Measurements from ENCODE around the gene SSC5D. TPM values are rescaled to one million over a fixed set of nuclear protein-coding genes. Genes with fewer than 3 reads are reported as not detected.

SSC5D gene
- total and polyA plus RNA-seq, 2 experiments from 2014 or later = 0.23 to 0.69 TPM

DNA sequence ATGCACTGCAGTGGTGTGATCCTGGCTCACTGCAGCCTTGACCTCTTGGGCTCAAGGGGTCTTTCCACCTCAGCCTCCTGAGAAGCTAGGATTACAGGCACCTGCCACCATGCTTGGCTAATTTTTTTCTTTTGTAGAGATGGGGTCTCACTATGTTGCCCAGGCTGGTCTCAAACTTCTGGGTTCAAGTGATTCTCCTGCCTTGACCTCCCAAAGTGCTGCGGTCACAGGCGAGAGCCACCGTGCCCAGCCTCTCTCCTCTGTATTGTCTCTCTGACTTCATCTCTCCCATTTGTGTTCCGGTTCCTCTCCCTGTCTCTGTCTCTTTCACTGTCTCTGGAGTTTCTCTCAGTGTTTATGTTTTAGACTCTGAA lies 22.0 kb upstream of the SSC5D start (continued):
- no peak for TF ChIP-seq JUNB (IDR thresholded peaks at IDR 0.05; ENCODE audit: unreplicated experiment)
- no peak for TF ChIP-seq STAT1 (IDR thresholded peaks at IDR 0.05; ENCODE audit: unreplicated experiment)

- Histone ChIP-seq H3K4me3 (no peak overlapping the region), H3K36me3 (ENCODE audit: insufficient read depth) (no peaks in the 10 kb centered on the region), H3K9me2 (ENCODE audit: insufficient read depth) (no peaks in the 10 kb centered on the region), H4K20me1 (replicated peaks; ENCODE audit: insufficient read depth) (no peaks in the 10 kb centered on the region), H3K4me2 (no peak overlapping the region; the same call in 1 of the 2 replicates), H2AFZ (0 out of 2 replicates have a peak overlapping the region, but pooled peaks have one; percentile 29), H3K4me1 (ENCODE audit: insufficient read depth) (peaks cover 12% of the 10 kb centered on the region; the same call in 1 of the 2 replicates), H3K79me2 (replicated peaks; ENCODE audit: insufficient read depth) (no peaks in the 10 kb centered on the region), H3K27me3 (ENCODE audit: insufficient read depth) (no peaks in the 10 kb centered on the region), H3F3A (replicated peaks; ENCODE audit: low read depth) (peaks cover 11% of the 10 kb centered on the region; the same call in 1 of the 2 replicates), H3K27ac (ENCODE audit: low read depth) (no peak overlapping the region)
- no peak overlapping the region for H3K4me3 Mint-ChIP-seq
- H3K9me3 Mint-ChIP-seq = no peaks in the 10 kb centered on the region
- peaks cover 11% of the 10 kb centered on the region for H3K4me1 Mint-ChIP-seq
- no peak for TF ChIP-seq CREB1 (CRISPR knock-in tag; IDR thresholded peaks at IDR 0.05; ENCODE audit: low read depth)
- TF ChIP-seq, protein P1, sequence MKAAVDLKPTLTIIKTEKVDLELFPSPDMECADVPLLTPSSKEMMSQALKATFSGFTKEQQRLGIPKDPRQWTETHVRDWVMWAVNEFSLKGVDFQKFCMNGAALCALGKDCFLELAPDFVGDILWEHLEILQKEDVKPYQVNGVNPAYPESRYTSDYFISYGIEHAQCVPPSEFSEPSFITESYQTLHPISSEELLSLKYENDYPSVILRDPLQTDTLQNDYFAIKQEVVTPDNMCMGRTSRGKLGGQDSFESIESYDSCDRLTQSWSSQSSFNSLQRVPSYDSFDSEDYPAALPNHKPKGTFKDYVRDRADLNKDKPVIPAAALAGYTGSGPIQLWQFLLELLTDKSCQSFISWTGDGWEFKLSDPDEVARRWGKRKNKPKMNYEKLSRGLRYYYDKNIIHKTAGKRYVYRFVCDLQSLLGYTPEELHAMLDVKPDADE (IDR thresholded peaks at IDR 0.05) = no peak
- TF ChIP-seq, protein P2, sequence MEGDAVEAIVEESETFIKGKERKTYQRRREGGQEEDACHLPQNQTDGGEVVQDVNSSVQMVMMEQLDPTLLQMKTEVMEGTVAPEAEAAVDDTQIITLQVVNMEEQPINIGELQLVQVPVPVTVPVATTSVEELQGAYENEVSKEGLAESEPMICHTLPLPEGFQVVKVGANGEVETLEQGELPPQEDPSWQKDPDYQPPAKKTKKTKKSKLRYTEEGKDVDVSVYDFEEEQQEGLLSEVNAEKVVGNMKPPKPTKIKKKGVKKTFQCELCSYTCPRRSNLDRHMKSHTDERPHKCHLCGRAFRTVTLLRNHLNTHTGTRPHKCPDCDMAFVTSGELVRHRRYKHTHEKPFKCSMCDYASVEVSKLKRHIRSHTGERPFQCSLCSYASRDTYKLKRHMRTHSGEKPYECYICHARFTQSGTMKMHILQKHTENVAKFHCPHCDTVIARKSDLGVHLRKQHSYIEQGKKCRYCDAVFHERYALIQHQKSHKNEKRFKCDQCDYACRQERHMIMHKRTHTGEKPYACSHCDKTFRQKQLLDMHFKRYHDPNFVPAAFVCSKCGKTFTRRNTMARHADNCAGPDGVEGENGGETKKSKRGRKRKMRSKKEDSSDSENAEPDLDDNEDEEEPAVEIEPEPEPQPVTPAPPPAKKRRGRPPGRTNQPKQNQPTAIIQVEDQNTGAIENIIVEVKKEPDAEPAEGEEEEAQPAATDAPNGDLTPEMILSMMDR (conservative IDR thresholded peaks at IDR 0.05; ENCODE audit: low read depth in 2 of 2) = peak; percentile 88 to 98
- no peak for TF ChIP-seq STAT1 (IDR thresholded peaks at IDR 0.05; ENCODE audit: unreplicated experiment)
- H3K27ac Mint-ChIP-seq = no peak overlapping the region
- peaks cover 10% of the 10 kb centered on the region for H3K27me3 Mint-ChIP-seq (ENCODE audit: insufficient read depth, low read depth, poor library complexity)
- H3K36me3 Mint-ChIP-seq (ENCODE audit: low read depth) = no peaks in the 10 kb centered on the region; the same call in 2 of the 3 replicates
- DNase-seq (ENCODE audit: low spot score) (peak; percentile 80), ATAC-seq (peak; percentile 89)
These were observed 20.8 kb upstream of the SSC5D start for GRCh38 chr19:55467236-55468053.

GRCh38 chr19:55468054-55468393 lies 20.2 kb upstream of the SSC5D start:
- no peak for DNase-seq (ENCODE audit: low spot score)
- H3K4me3 ChIP-seq = no peak overlapping the region
- H3K27me3 Mint-ChIP-seq (ENCODE audit: insufficient read depth, low read depth, poor library complexity) = peaks cover 10% of the 10 kb centered on the region
- H3K79me2 ChIP-seq (replicated peaks; ENCODE audit: insufficient read depth) = no peaks in the 10 kb centered on the region
- H3K9me3 Mint-ChIP-seq = no peaks in the 10 kb centered on the region
- ATAC-seq = peak; percentile 11; the same call in 2 of the 3 replicates
- H3F3A ChIP-seq (replicated peaks; ENCODE audit: low read depth) = peaks cover 10% of the 10 kb centered on the region
- no peak overlapping the region for H3K4me3 Mint-ChIP-seq
- H3K36me3 Mint-ChIP-seq (ENCODE audit: low read depth) = no peaks in the 10 kb centered on the region
- peak overlapping the region; percentile 43; the same call in 1 of the 2 replicates for H2AFZ ChIP-seq
- H3K4me1 Mint-ChIP-seq = peaks cover 8% of the 10 kb centered on the region; the same call in 2 of the 3 replicates
- H4K20me1 ChIP-seq (replicated peaks; ENCODE audit: insufficient read depth) = no peaks in the 10 kb centered on the region
- no peaks in the 10 kb centered on the region for H3K36me3 ChIP-seq (ENCODE audit: insufficient read depth)
- no peaks in the 10 kb centered on the region for H3K9me2 ChIP-seq (ENCODE audit: insufficient read depth)
- H3K4me2 ChIP-seq = no peak overlapping the region; the same call in 1 of the 2 replicates
- H3K4me1 ChIP-seq (ENCODE audit: insufficient read depth) = peaks cover 11% of the 10 kb centered on the region; the same call in 1 of the 2 replicates
- H3K27ac ChIP-seq (ENCODE audit: low read depth) = no peak overlapping the region
- no peaks in the 10 kb centered on the region for H3K27me3 ChIP-seq (ENCODE audit: insufficient read depth)
- H3K27ac Mint-ChIP-seq = no peak overlapping the region
- no peak for TF ChIP-seq ZNF331 (CRISPR knock-in tag; IDR thresholded peaks at IDR 0.05; ENCODE audit: low read depth)
- no peak for TF ChIP-seq STAT1 (IDR thresholded peaks at IDR 0.05; ENCODE audit: unreplicated experiment)
- no peak for TF ChIP-seq ZNF114 (CRISPR knock-in tag; IDR thresholded peaks at IDR 0.05)
- TF ChIP-seq CREB1 (CRISPR knock-in tag; IDR thresholded peaks at IDR 0.05; ENCODE audit: low read depth) = no peak
- no peak for TF ChIP-seq POLR2AphosphoS5 (IDR thresholded peaks at IDR 0.05; ENCODE audit: low read depth)
- no peak for TF ChIP-seq JUNB (IDR thresholded peaks at IDR 0.05; ENCODE audit: unreplicated experiment)
- TF ChIP-seq, protein P2 (conservative IDR thresholded peaks at IDR 0.05; ENCODE audit: low read depth in 2 of 2) = no peak; a peak in 1 of 4 replicates
- TF ChIP-seq, protein P3, sequence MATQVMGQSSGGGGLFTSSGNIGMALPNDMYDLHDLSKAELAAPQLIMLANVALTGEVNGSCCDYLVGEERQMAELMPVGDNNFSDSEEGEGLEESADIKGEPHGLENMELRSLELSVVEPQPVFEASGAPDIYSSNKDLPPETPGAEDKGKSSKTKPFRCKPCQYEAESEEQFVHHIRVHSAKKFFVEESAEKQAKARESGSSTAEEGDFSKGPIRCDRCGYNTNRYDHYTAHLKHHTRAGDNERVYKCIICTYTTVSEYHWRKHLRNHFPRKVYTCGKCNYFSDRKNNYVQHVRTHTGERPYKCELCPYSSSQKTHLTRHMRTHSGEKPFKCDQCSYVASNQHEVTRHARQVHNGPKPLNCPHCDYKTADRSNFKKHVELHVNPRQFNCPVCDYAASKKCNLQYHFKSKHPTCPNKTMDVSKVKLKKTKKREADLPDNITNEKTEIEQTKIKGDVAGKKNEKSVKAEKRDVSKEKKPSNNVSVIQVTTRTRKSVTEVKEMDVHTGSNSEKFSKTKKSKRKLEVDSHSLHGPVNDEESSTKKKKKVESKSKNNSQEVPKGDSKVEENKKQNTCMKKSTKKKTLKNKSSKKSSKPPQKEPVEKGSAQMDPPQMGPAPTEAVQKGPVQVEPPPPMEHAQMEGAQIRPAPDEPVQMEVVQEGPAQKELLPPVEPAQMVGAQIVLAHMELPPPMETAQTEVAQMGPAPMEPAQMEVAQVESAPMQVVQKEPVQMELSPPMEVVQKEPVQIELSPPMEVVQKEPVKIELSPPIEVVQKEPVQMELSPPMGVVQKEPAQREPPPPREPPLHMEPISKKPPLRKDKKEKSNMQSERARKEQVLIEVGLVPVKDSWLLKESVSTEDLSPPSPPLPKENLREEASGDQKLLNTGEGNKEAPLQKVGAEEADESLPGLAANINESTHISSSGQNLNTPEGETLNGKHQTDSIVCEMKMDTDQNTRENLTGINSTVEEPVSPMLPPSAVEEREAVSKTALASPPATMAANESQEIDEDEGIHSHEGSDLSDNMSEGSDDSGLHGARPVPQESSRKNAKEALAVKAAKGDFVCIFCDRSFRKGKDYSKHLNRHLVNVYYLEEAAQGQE (IDR thresholded peaks at IDR 0.05; ENCODE audit: unreplicated experiment) = no peak
- TF ChIP-seq NANOG (IDR thresholded peaks at IDR 0.05; ENCODE audit: borderline replicate concordance) = no peak
